D341Med (cell line): ENCODE results near the gene IMMT.

ENCODE experiments used
- DNase-seq: peaks from one replicate; pipeline ENCODE4 v3.0.0; 2012; ENCODE audit warnings: low spot score

The IMMT gene

DNA sequence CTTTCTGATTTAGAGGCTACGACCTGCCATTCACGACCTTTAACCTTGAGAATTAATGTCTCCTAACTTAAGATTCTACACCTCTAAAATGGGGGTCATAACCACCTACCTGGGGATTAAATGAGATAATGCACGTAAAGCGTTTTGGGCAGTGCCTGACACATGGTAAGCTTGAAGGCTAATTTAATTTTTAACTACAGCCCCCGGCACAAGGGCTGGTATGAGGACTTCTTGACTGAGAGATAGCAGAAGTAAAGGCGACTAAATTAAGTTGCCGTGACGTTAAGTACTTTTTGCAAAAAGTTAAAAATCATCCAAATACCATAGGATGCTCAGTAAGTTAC, 4.5 kb upstream of the IMMT start:
- no peak for DNase-seq

DNA sequence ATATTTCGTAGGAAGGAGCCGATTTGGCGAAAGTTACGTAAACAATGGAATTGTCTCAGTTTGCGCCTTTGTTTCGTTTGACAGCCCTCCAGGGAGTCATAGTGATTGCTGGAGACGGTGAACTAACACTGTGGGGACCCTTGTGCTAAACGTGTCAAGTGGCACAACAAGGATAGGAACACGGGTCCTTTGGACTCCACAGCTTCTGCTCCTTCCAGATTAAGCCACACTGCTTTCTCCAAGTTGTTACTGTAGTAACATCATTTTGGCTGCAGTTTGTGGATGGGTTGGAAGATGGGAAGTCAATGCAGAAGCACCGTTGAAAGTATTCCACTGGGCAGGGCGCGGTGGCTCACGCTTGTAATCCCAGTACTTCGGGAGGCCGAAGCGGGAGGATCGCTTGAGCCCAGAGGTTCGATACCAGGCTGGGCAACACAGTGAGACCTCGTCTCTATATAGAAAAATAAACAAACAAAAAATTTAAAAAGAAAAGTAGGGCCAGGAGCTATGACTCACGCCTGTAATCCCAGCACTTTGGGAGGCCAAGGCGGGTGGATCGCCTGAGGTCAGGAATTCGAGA, 636 bp upstream of the IMMT start:
- no peak for DNase-seq

DNA sequence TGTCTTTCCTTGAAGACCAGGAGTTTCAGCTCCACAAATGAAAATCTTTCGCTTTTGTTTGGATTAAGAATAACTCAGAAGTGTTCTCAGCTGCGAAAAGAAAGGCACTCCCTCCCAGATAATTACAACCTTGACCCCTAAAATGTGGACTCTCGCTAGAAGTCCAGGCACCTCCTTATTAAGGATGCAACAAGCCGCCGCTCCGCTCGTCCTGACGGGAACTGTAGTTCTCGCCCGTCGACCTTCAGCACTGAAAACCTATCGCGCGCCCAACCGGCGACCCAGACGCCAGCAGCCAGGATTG, 559 bp downstream of the IMMT start:
- DNase-seq, result no peak

DNA sequence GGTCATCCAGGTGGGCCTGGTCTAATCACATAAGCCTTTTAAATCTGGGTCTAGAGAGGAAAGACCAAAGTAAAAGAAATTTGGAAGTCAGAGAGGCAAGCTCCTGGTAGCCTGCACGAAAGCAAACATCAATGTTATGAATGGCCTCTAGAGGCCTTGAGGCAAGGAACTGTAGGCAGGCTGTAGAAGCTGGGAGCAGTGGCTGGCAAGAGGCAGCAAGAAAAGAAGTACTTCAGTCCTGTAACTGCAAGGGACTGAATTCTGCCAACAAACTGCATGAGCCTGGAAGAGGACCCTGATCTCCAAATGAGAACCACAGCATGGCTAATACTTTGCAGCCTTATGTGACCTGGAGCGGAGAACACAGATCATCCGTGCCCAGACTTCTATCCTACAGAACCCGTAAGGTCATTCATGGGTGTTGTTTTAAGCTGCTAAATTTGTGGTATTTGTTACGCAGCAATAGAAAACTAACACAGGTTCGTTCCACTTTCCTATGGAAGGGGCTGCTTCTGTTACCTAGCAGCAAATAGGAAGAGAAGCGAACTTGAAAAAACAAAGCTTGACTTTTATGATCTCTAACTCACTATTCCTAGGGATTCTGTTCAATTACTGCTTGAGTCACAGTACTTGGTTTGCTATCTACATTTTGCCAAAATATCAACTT, 1.2 kb downstream of the IMMT start:
- no peak for DNase-seq

DNA sequence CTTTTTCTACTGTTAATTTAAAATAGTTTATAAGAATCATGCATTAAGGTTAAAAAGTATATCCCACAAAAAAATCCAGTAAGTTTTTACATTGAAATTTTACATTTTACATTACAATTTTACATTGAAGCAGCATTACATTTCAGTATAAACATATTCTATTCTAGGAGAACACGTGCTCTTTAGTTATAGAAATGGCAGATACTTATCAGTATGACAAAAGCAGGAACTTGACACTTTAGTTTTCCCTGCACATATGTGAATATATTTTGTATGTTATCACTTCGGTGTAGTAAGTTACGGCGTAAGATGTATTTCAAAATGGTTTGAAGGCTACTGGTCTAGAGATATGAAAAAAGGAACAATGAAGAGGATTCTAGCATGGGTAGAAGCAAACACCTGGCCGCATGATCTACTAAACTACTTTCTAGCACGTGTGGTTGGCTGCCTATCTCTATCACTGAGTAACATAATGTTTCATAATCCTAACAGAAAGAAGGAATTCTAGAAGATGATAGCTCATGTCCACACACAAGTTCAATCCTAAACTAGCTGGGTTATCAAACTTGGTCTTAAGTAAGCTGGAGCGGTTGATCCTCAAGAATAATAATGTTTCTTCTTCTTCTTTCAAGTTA, 5.4 kb downstream of the IMMT start:
- no peak for DNase-seq

DNA sequence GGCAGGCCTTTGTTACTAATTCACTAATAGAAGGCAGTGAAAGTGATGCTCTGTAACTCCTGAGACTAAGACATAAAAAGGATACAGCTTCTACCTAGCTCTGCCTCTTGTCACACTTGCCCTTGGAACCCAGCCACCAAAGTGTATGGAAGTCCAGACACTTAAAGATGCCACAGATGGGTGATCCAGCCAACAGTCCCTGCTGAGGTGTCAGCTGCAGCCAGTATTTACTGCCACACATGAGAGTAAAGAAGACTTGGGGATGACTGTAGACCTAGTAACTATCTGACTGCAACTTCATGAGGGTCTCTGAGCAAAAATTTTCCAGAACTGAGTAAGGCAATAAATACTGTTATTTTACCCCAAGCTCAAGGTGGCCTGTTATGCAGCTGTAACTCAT, 8.8 kb downstream of the IMMT start:
- DNase-seq, result no peak

DNA sequence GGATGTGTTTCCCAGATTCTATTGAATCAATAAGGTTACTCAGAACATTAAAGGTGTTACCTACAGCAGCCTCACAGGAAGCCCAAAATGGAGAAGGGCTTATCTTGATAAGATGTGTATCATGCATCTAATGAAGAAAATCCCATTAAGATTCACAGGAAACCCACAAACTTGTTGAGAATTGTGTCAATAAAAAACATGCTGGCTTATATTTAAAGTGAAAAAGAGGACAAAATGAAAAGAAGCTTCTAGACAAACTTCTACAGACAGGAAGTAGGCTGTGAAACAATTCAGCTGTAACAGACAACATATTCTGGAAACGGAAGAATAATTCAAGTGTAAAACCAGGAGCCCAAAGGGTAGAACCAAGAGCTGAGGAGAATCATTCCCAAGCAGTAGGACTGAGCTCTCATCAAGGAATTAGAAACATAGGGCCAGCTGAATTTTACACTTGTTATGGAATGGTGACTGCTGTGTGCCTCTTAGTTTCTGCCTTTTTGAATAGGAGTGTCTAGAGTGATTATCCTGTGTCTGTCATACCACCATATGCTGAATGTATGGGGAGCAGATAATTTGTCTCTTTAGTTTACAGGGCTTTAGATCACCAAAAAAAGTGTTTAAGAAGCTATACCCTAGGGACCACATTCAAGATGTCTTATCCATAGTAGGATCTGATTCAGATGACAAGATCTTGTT, 9.6 kb downstream of the IMMT start:
- DNase-seq, result no peak

DNA sequence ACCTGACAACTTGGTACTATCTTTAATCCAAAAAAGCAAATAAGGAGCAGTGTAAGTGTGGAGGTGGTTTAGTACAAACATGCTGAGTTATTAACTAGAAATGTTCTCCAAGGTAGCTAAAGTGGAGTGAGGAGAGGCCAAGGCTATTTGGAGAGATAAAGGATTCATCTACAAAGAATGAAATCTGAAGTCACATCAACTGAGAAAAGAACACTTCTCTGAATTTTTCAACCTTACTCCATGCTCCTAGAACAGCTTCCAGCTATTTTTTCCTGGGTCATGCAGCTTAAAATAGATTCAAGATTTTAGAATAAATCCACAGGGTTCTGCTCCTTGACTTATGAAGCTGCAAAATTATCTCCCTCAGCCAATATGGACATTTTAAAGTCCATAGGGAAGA, 18.7 kb downstream of the IMMT start:
- no peak for DNase-seq

DNA sequence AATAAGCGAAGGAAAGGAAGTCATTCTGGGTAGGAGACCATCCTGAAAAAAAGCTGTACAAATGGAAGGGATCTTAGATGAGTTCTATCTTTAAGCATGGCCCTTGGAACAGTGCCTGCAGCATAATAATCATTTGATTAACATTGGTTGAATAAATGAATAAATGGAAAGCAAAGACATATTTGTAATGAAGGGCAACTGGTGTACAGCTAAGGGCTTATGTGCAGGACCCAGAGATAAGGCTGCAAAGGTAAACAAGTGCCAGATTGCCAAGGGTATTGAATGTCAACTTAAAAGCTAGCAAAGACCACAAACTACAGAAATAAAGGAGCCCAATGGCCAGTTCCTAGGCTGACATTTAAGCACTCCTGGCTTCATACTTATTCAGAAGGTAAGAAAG, 19.4 kb downstream of the IMMT start:
- no peak for DNase-seq

DNA sequence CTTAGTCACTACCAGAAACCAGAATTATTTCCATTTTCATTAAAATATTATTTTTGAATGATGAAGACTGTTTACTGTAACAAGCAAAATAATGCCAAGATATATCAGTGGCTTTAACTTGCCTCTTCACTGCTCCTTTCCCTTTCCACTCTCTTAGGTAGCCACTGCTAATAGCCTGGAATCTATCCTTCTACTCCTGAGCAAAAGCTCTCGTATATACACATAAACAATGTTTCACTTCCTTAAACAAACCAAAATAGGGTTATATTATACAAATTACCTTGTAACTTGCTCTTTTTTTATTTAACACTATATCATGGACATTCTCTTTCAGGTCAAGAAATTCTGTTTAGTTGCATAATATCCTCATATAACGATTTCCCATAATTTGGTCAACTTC, 20.8 kb downstream of the IMMT start:
- DNase-seq, result no peak

DNA sequence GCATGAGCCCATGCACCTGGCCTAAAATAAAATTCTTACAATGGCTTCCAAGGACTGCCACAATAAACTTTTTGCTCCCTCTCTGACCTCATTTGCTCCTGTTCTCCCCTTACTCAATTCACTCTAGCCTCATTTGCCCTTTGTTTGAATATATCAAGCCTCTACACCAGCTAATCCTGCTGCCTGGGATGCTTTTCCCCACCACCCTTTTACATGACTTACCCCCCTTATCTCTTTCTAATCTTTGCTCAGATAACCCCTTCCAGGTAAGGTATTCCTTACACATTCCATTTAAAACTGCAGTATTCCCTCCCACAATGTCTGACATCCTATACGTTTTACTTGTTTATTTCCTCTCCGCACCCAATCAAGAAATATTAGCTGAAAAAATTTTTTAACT, 22.7 kb downstream of the IMMT start:
- DNase-seq, result no peak

DNA sequence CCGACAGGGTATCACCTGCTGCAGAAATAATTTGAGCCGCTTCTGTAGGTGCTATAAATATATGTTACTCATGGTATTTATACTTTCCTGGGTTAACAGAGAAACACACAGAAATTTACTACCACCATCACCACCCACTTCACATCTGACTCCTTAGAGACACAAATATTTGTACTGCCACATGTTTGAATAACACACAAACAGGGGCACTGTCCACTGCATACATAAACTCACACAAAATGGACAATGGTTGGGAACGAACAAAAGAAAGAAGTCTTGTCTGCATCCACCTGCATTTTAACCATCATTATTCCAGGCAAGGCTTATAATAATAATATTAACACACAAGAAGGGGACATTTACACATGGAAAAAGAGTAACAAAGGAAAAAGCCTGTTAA, 24.0 kb downstream of the IMMT start:
- no peak for DNase-seq

DNA sequence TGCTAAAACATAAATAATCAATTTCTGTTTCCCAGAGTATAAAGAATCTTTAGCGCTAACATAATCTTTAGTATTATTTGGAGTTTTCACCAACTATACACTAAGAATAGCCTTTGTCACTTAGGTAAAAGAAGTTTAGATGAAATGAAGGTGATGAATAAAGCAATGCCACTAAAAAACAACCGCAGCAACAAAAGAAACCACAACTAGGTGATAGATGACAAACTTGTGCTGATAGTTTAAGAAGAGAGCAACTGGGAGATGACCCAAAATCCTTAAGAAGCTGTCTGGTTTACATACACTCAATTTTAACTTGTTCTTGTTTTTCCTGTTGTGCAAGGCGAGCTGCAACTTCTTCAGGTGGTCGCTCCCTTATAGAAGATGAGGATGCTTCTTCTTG, 24.8 kb downstream of the IMMT start:
- DNase-seq, result no peak

DNA sequence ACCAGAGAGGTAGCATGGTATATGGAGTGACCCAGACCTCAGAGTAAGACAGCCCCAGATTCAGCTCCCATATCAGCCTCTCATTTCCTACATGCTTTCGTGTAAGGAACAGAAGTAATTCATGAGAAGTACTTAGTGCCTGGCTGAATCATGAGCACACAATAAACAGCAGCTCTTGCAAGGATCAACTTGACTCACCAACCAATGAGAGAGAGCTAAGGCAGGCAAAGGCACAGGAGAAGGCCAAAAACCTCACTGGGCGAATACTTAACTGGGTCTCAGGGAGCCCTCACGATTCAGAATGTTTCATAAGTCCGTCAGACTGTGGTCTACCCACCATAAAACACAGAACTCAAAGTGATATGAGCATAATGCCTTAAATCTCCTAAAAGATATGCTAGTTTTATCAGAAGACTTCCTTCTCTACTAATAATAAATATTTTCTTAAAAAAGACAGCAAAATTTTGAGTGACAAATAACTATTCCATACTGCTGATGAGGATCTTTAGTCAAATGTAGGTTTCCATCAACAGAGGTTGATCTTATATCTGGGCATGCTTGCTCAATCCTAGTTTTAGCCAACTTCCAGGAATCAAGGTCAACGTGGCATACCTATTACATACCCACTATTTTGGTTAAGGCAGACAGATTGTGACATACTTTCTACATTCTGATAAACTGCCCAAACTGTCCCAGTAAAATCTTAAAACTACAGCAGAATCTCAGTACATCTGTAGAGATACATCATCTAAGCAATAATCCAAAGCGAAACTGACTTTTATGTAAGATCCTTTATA, 34.9 kb downstream of the IMMT start:
- no peak for DNase-seq

DNA sequence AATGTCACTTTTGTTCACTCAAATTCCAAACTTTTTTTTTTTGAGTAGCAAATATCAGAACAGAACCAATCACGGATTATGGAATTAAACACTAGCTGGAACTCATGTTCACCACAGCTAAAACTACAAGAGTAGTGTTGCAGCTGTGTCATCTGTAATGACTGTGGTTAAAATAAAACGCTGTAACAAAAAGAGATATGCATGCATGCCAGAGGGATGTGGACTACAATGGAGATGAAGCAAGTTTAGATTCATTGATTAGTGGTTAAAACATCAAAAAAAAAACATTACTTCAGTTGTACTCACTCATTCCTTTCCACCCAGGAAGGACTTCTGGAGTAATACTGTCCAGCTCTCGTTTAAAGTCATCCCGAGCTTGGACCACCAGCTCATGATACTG, 37.0 kb downstream of the IMMT start:
- no peak for DNase-seq

DNA sequence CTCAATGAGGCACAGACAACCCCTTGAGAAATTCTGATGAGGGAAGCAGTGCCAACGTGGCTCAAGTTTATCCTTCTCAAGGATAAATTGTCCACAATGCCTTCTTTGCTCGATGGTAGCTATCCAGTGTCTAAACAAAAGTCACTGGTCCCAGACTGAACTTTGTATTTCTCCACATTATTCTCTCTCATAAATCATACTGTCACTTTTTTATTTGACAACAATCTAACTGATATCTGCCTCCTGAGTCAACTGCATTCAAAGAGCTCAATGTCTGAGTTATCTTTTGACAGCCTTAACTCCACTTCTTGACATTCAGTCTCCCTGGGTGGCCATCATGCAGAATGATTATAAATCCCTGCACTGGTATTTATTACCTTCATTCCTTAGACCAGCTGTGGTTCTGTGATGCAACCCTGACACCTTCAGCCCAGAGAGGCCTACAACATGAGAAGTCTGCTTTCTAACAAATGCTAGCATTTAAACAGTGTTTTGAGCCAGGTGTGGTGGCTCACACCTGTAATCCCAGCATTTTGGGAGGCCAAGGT, 38.2 kb downstream of the IMMT start:
- no peak for DNase-seq

DNA sequence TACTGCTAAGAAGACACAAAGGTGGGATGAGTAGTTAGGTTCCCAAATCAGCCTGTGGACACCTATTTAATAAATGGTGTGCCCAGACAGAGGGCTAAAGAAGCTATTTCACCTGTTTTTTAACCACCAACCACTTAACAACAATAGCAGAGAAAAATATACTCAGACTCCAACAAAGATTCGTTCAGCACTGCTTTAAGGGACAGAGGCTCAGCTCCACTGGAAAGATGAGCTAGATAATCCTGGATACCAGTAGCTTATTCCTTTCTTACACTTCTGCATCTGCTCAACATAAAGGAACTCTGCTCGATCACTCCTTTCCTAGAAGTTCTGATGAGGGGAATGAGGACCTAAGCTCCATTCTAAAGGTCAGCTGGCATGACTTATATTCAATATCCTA, 44.8 kb downstream of the IMMT start:
- DNase-seq, result no peak

DNA sequence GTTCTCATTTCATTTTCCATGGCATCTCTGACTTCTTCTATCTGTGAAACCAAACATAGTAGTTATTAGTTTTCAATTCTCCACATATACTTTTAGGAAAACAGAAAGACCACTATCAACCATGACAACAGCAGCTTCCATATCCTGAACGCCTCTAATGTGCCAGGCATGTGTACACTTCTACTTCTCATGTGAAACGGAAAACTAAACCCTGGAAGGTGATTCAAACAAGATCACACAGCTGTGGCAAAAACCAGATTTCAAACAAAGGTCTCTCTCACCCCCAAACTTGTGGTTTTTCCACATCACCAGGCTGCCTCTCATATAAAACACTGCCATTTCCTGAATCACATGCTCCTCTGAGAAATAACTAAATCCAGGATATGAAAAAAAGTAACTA, 47.5 kb downstream of the IMMT start:
- no peak for DNase-seq

DNA sequence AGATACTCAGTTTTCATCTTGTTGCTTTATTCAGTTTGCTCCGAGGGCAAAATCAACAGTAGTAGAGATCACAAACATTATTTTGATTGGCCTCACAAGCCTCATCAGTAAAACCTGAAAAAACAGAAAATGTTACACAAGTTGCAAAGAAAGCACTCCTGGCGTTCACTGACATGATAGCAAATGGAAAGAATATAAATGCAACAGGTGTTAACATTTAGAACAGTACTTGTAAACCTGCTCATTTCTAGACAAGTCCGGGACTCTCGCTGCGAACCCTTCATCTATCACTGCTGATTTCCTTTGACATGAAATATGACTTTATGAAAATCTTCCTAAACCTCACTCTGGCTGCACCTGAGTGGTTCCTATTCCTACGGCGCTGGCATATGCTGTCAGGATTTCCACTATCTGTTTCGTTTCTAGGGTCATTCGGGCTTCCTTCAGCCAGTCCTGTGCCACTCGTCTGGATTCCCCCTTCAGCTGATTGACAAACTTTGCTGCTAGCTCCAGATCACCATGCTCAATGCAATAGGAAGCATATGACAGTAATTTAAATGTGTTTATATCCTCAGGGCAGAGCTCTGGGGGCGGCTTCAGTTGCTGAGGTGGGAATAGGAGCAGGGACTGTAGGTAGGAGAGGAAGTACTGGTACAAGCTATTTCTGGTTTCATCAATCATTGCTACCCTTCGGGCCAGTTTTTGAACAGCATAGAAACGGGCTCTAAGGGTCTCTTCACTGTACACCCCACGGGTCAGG, 51.2 kb downstream of the IMMT start:
- DNase-seq, result no peak

DNA sequence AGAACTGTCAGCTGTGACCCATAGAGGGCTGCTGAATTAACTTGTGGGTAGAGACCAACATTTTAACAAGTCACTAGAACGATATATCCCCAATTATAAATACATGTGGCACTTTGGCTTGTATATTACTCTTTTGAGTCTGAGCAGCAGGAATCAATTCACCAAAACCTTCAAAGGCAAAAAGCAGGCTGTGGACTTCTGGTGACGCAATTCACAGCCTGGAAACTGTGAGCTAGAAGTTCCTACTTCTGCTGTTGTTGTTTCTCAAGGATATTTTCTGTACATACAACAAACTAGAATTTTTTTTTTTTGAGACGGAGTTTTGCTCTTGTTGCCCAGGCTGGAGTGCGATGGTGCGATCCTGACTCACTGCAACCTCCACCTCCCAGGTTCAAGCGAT, 52.0 kb downstream of the IMMT start:
- no peak for DNase-seq

DNA sequence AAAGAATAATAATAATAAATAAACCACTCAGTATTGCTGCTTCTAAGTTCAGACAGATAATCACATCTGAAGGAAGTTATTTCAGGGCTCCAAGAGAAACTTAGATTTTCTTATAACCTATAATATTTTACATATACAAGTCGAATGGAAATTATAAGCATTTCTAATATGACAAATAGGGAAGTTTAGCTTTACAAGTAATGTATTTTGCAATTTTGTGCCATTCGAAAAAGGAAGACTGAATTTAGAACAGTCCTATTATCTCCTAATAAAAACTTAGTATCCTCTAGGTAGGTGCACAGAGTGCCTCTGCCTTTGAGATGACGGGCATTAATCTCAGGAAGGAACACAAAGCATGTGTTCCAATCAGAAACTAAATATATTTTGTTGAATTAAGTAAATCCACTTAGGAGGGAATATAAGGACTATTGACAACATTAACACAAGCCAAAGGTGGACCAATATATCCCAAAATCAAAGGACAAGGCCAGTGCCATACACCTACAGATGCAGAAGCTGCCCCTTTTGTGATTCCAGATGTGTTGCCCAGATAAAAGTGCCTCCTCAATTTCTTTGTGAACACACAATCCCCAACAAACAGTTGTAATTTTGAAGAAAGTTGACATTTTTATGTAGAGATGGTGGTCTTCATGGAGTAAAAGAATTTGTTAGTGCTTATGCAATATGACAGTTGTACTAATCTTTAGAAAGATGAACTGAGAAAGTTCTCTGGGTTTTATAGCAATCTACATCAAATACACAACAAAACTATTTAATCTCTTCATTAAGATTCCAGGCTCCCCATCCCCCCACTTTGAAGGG, 52.6 kb downstream of the IMMT start:
- DNase-seq, result no peak
